Gastroesophageal sphincter (tissue), 4 donors: Measurements from ENCODE around the gene BTBD7. TPM values are rescaled to one million over a fixed set of nuclear protein-coding genes. Genes with fewer than 3 reads are reported as not detected.

ENCODE experiments used
- ATAC-seq: fragments of 150-250 bp; one replicate; pipeline ENCODE4 v1.9.1; 2016; ENCODE audit warnings: mild to moderate bottlenecking, moderate library complexity
- H3K27ac ChIP-seq, 4 donors: fragments of 200-600 bp; sonication (generic) in 3 of 4; 1 replicate in 3 of 4; 2 replicates in 1 of 4; pipeline ENCODE4 v1.5.1; 2016 to 2019
- H3K27me3 ChIP-seq: fragments of 200-600 bp; sonication (generic); one replicate; pipeline ENCODE4 v1.5.1; 2019
- H3K36me3 ChIP-seq, 2 donors: fragments of 200-600 bp; sonication (generic); one replicate each; pipeline ENCODE4 v1.5.1; 2019; ENCODE audit warnings: control low read depth in 1 of 2
- H3K4me1 ChIP-seq, 3 donors: fragments of 200-600 bp; sonication (generic); 1 replicate in 2 of 3; 2 replicates in 1 of 3; pipeline ENCODE4 v1.5.1; 2016 to 2019; ENCODE audit warnings: control low read depth in 2 of 3
- H3K4me3 ChIP-seq, 2 donors: fragments of 200-600 bp; sonication (generic); one replicate each; pipeline ENCODE4 v1.5.1; 2019; ENCODE audit warnings: mild to moderate bottlenecking in 1 of 2, moderate library complexity in 1 of 2
- H3K9me3 ChIP-seq, 3 donors: fragments of 200-600 bp; sonication (generic); one replicate each; pipeline ENCODE4 v1.5.1; 2017 to 2019; ENCODE audit warnings: control low read depth in 2 of 3
- EP300 ChIP-seq: sonication (generic); formaldehyde crosslinking; IDR thresholded peaks from one replicate; pipeline ENCODE4 v1.6.1; 2017; ENCODE audit warnings: antibody characterized with exemption, mild to moderate bottlenecking
- POLR2A ChIP-seq, 2 donors: fragments of 450-650 bp; IDR thresholded peaks; one replicate each; pipeline ENCODE4 v1.6.1; 2017; ENCODE audit warnings: antibody characterized with exemption in 2 of 2, mild to moderate bottlenecking in 2 of 2, moderate library complexity in 1 of 2
- POLR2AphosphoS5 ChIP-seq: sonication (generic); formaldehyde crosslinking; IDR thresholded peaks from one replicate; pipeline ENCODE4 v1.6.1; 2017; ENCODE audit warnings: antibody characterized with exemption
- WGBS, 2 donors: methylation state at CpG; one replicate each; pipeline ENCODE4 v1.1.5; 2018; ENCODE audit warnings: low coverage in 1 of 2; 5-methylcytosine and 5-hydroxymethylcytosine counted together
- total RNA-seq, 4 donors: library from RNA; depleted of rRNA; stranded (reverse); fragments of >200 nt; gene quantifications; one replicate each; pipeline ENCODE4 v1.1.0, GENCODE V29; 2016
- TF ChIP-seq, protein P1 (sequence below), 4 experiments: fragments of 200-600 bp in 2 of 4; fragments of 450-650 bp in 2 of 4; sonication (generic) in 1 of 4; IDR thresholded peaks; one replicate each; pipeline ENCODE4 v1.5.1; 2017 to 2019; ENCODE audit warnings: antibody characterized with exemption in 4 of 4, mild to moderate bottlenecking in 2 of 4, moderate library complexity in 2 of 4

The BTBD7 gene
- total RNA-seq, 4 donors from 2014 or later, result 29.9 to 35.6 (median 33.0) TPM

GRCh38 chr14:93199031-93199430 is 133.8 kb downstream of the BTBD7 start:
- WGBS, 2 donors, result 57 to 82% methylated on average over 2 to 4 of the region's 4 CpGs
- H3K9me3 ChIP-seq, result no peaks in the 10 kb centered on the region
- peaks cover 0 to 10% of the 10 kb centered on the region in 2 donors for H3K36me3 ChIP-seq
- no peak overlapping the region for H3K4me3 ChIP-seq
- H3K4me1 ChIP-seq, result no peaks in the 10 kb centered on the region
- no peaks in the 10 kb centered on the region for H3K27me3 ChIP-seq
- no peak for TF ChIP-seq EP300
- no peak overlapping the region for H3K27ac ChIP-seq
- no peak for ATAC-seq

GRCh38 chr14:93195316-93195999 is 137.4 kb downstream of the BTBD7 start:
- ATAC-seq, result no peak
- Histone ChIP-seq H3K27ac (no peak overlapping the region), H3K36me3 (peaks cover 0 to 17% of the 10 kb centered on the region in 2 donors), H3K27me3 (no peaks in the 10 kb centered on the region), H3K9me3 (no peaks in the 10 kb centered on the region), H3K4me3 (no peak overlapping the region), H3K4me1 (no peaks in the 10 kb centered on the region)
- 100% methylated on average over 1 of the region's 1 CpG for WGBS, 2 donors
- TF ChIP-seq, protein P1, sequence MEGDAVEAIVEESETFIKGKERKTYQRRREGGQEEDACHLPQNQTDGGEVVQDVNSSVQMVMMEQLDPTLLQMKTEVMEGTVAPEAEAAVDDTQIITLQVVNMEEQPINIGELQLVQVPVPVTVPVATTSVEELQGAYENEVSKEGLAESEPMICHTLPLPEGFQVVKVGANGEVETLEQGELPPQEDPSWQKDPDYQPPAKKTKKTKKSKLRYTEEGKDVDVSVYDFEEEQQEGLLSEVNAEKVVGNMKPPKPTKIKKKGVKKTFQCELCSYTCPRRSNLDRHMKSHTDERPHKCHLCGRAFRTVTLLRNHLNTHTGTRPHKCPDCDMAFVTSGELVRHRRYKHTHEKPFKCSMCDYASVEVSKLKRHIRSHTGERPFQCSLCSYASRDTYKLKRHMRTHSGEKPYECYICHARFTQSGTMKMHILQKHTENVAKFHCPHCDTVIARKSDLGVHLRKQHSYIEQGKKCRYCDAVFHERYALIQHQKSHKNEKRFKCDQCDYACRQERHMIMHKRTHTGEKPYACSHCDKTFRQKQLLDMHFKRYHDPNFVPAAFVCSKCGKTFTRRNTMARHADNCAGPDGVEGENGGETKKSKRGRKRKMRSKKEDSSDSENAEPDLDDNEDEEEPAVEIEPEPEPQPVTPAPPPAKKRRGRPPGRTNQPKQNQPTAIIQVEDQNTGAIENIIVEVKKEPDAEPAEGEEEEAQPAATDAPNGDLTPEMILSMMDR (IDR thresholded peaks at IDR 0.05), result no peak
- TF ChIP-seq POLR2AphosphoS5 (no peak), POLR2A (IDR thresholded peaks at IDR 0.05) (no peak), EP300 (no peak)

Other genes starting within 250 kb of the BTBD7 start
- 100 to 1,000 TPM in 3 of 4 donors, 10 to 100 TPM in 1; 68.8 to 201 (median 134) TPM for gene ITPK1, start 217.1 kb downstream of the BTBD7 start, total RNA-seq
- gene MOAP1, start 148.1 kb downstream of the BTBD7 start, total RNA-seq, result 10 to 100 TPM; 70.1 to 80.6 (median 72.6) TPM
- gene LYSET, start 147.7 kb downstream of the BTBD7 start, total RNA-seq, result 10 to 100 TPM in 3 of 4 donors, 1 to 10 TPM in 1; 8.7 to 16.8 (median 12.9) TPM
- 10 to 100 TPM; 10.5 to 20.4 (median 14.7) TPM for gene GON7, start 126.0 kb downstream of the BTBD7 start, total RNA-seq
- gene UBR7, start 125.8 kb downstream of the BTBD7 start, total RNA-seq, result 10 to 100 TPM; 22.6 to 37.4 (median 27.9) TPM
- gene COX8C, start 14.1 kb upstream of the BTBD7 start, total RNA-seq, result not detected
- gene UNC79, start 97.9 kb upstream of the BTBD7 start, total RNA-seq, result under 1 TPM in 3 of 4 donors, not detected in 1; 0.13 to 0.16 (median 0.15) TPM